Fibroblast of peridontal ligament (primary cell): ENCODE measurements around the gene TSSC4.

ENCODE experiments used
- DNase-seq: peaks from one replicate; pipeline ENCODE4 v3.0.0-alpha.2; 2010; ENCODE audit errors: extremely low read depth

Gene TSSC4

GRCh38 chr11:2386591-2386990 lies 14.0 kb upstream of the TSSC4 start:
- DNase-seq = no peak

DNA sequence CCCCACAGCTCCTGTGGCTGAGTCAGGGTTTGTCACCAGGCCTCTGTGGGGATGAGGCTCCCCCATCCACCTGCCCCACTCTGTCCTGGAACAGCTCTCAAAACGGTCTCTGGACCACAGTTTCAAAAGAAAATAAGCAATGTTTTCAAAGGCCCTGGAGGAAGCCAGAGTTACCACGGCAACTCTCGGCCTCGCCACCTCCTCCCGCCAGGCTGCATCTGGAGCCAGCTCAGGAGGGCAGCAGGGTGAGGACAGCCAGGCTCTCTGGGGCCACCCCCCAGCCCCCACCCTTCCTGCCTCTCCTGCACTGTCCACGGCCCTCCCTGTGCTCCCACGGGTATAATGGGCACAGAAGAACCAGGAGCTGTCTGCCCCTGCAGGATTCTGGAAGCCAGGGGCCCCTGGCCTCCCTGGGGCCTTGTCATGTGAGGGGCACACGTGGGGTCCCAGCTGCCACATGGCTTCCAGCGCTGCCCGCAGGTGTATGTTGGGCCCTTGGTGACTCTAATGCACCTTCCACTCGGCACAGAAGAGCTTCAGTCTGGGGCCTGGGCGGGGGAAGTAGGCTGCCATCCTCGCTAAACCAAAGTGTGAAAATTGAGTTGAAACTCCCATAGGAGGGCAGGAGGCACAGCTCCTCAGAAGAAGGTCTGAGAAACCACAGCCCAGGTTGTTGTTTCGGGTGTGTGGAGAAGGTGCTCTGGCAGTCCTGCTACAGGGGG lies 13.1 kb upstream of the TSSC4 start:
- DNase-seq = peak; percentile 43

- no peak for DNase-seq
Observed at GRCh38 chr11:2388431-2389376, 11.8 kb upstream of the TSSC4 start.

- no peak for DNase-seq
Observed at GRCh38 chr11:2389377-2390026, 11.0 kb upstream of the TSSC4 start.

- no peak for DNase-seq
Observed at GRCh38 chr11:2390091-2390724, 10.3 kb upstream of the TSSC4 start.

GRCh38 chr11:2390725-2391151 lies 9.8 kb upstream of the TSSC4 start:
- DNase-seq = peak; percentile 48

DNA sequence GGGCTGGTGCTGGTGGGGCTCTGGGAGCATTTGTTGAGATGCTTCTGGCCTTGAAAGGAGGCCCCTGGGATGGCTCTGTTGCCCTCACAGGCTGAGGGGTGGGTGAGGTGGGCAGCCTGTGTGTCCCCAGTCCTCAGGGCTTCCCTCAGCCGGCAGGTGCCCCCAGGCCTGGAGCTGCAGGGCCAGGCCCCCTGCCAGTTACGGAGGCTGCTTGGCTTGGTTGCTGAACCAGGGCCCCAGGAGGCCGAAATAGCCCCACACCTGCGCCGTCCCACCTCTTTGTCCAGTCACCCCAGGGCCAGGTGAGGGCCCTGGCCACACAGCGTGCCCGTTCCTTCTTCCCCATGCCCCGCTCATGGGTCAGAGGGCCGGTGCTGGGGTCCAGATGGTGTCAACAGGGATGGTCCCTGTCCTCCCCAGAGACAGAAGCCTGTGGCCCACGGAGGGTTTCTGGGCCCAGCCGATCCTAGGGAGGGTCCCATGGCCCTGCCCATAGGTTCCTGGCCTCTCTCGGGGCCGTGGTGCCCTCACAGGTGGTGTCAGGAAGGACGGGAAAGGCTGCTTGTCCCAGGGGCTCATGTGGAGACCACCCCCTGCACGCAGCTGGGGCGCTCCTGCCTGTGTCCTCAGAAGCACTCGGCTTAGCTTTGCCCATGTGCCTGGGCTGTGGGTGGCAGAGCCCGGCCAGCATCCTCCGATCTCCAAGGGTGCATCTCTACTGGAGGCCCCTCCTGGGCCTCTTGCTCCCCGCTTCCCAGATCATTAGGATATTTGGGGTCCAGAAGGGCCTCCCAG lies 9.2 kb upstream of the TSSC4 start:
- DNase-seq = no peak

GRCh38 chr11:2392241-2392959 lies 8.2 kb upstream of the TSSC4 start:
- no peak for DNase-seq

DNA sequence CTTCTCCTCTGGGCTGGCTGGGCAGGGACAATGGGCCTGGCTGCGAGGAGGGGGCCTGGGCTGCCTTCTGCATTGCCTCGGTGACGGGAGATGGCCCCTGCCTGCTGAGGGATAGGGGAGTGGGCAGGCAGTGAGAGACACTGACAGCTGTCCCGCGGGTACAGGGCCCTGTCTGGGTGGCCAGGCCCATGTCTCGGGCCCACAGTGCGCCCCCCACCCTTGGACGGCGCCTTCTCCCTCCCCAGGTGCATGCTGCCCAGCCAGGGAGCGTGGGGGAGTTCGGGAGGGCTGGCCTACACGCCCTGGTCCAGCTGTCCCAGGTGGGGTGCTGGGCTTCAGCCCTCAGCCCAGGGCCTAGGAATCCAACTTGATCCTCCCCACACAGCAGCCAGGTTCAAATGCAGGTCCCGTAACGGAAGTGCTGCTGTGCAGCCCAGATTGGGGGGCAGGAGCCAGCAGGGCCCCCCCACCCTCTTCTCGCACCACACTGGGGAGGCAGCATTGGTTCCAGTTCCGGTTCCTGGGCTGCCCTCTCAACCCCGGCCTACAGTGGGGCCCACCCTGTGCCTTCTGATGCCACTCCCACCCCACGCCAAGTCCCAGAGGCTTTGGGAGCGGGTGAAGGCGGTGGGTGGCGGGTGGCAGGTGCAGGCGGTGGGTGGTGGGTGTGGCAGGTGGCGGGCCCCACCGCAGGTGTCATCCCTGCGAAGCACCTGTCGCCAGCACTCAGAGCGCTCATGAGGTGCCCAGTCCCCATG lies 7.3 kb upstream of the TSSC4 start:
- no peak for DNase-seq

DNA sequence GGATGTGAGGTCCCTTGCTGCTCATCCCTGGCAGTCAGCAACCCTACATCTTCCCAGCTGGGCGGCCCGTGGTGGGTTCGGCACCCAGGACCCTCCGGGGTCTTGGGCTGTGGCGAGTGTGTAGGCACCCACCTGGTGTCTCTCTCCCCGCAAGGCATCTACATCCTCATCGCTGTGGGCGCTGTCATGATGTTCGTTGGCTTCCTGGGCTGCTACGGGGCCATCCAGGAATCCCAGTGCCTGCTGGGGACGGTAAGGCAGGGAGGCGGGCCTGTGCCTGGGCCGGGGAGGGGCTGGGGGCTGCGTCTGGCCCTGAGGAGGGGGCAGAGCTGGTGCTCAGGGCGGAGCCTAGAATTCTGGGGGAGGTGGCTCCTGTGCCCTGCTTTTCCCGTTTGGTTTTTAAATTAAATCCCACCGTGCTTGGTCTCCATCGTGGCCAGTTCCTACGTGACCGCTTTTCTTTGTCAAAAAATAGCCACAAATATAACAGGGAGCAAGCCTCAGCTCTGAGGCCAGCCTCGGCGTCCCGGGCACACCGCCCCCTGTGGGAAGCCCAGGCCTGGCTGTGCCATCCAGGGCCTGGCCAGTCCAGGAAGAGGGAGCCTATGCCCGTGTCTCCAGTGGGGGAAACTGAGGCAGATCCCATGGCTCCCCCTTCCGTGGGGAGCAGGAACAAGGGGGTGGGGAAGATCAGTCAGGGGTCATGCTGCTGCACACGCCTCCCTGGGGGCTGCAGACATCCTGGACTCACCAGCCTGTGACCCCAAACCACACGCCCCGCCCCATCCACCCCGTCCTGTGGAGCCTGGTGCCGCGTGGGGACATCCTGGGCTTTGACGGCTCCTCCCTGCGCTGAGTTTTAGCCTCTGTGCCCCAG lies 6.4 kb upstream of the TSSC4 start:
- no peak for DNase-seq

DNA sequence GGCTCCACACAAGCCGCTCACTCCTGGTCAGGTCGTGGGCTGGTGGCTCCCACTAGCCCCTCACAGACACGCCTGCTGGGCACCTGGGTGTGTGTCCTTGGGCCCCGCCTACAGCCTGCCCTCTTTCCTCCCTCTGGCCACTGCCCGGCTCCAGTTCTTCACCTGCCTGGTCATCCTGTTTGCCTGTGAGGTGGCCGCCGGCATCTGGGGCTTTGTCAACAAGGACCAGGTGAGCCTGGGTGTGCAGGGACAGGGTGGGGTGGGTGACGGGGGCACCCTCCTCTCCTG lies 5.8 kb upstream of the TSSC4 start:
- DNase-seq = no peak

DNA sequence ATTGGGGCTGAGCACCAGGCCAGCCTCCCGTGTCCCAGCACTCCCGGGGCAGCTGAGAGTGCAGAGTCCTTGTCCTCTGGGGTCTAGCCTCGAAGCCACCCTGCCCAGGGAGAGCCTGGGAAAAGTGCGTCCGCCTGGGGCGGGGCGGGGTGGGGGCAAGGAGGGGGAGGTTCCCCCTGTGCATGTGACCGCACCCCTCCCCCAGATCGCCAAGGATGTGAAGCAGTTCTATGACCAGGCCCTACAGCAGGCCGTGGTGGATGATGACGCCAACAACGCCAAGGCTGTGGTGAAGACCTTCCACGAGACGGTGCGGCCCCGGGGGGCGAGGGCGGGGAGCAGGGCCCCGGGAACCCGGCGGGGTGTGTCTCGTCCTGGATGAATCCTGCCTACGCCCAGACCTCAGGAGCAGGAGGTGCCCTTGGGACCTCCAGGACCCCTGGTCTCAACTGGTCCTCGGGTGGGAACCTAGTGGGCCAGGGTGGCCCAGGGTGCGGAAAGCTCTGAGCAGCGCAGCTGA lies 5.3 kb upstream of the TSSC4 start:
- DNase-seq = no peak

GRCh38 chr11:2395856-2396255 lies 4.7 kb upstream of the TSSC4 start:
- no peak for DNase-seq

DNA sequence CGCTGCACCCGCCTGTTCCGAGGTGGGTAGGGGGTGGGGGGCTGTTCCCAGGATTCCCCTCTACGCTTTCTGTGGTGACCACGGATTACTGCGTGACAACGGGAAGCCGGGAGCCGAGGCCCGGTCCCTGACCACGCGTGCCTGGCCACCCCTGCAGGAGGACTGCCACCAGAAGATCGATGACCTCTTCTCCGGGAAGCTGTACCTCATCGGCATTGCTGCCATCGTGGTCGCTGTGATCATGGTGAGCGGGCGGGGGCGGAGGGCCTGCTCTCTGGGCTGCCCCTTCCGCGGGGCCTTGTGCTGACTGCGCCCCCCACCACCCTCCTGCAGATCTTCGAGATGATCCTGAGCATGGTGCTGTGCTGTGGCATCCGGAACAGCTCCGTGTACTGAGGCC lies 4.1 kb upstream of the TSSC4 start:
- DNase-seq = no peak

GRCh38 chr11:2397005-2397404 lies 3.5 kb upstream of the TSSC4 start:
- DNase-seq = no peak

DNA sequence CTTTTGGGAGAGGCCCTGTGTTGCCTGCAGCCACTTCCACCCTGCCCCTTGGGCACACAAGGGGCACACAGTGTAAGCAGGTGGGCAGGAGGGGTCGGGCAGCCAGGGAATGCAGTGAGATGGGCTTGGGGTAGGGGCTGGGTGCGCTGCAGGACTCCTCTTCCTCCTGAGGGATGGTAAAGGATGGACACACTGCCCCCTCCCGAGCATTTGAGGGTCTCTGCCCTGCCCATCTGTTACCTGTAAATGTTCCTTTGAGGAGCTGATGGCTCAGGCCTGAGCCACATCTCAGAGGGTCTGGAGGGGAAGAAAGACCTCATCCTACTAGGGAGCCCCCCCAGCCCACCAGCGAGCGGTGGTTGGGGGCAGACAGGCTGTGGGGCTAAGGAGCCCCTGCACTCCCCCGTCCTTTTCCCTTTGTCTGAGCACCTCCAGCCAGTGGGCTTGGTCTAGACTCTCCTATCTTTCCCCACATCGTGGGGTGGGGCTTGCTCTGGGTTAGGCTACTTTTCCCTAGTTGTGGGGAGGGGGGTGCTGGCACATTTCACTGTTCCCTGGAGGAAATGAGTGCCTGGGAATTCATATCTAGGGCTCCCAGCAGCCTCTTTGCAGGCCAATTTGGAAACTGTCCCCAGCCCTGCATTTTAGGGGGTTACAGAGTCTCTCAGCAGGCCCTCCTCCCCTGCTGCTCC lies 1.7 kb upstream of the TSSC4 start:
- DNase-seq = no peak

DNA sequence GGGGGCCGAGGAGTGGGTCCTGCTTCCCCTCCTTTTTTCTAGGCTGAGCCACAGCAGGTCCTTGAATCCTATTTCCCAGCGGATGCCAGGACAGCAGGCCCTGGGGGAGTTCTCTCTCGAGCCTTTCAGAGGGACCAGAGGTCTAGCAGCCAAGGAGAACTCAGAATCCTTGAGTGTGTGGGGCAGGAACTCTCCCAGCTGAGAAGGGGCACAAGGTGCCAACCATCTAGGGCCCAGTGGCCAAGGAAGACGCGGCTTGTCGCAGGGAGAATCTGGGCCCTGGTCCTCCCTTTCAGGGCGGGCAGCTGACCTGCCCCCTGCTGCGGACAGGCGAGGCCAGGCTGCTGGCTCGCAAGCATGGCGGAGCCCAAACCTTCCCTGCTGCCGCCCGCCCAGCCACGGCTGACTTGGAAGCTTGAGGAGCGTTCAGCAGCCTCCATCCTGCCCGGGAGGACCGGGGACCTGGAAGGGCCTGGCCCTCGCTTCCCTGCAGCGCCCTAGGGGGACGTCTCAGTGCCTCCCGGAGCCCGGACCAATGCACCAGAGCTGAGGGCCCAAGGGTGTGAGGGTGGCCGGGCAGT lies 972 bp upstream of the TSSC4 start:
- no peak for DNase-seq
